ENCODE results near the gene HEPN1. TPM values are rescaled to one million over a fixed set of nuclear protein-coding genes. Genes with fewer than 3 reads are reported as not detected.

Gene HEPN1
- total and polyA plus RNA-seq, 2 of the 8 experiments (the other 6 are each of a cell fraction or from before 2014, with no cell fraction given), result not detected

- no peaks in the 10 kb centered on the region for H3K79me2 ChIP-seq (ENCODE audit: control insufficient read depth in 1 of 2, insufficient read depth in 2 of 2, low read length in 2 of 2)
- H3K27me3 ChIP-seq (replicated peaks in 1 of 4; ENCODE audit: control insufficient read depth in 3 of 4, extremely low read depth in 1 of 4, insufficient read depth in 3 of 4, low read length in 3 of 4), result 0 out of 7 replicates have a peak, but pooled peaks cover 0 to 3% (median 0%) of the 10 kb centered on the region in 4 experiments
- no peak overlapping the region for H4K8ac ChIP-seq (ENCODE audit: extremely low read depth, insufficient read depth, low read length)
- no peak overlapping the region for H2BK120ac ChIP-seq (replicated peaks; ENCODE audit: low read depth, low read length)
- 0 out of 2 replicates have a peak, but pooled peaks have one; percentile 29 for TF ChIP-seq SP1 (IDR thresholded peaks at IDR 0.05; ENCODE audit: low read depth, low read length)
- no peak for TF ChIP-seq CREB1 (IDR thresholded peaks at IDR 0.05)
- DNase-seq (ENCODE audit: low read depth in 1 of 2, low spot score in 2 of 2) (no peak), FAIRE-seq (no peak)
- H3K36me3 ChIP-seq (ENCODE audit: control insufficient read depth in 2 of 4, insufficient read depth in 4 of 4, low read length in 3 of 4), result no peaks in the 10 kb centered on the region
- H3K27ac ChIP-seq (ENCODE audit: low read depth, low read length), result no peak overlapping the region
- no peak overlapping the region for H2BK12ac ChIP-seq (ENCODE audit: low read depth, low read length)
- H3K4me3 ChIP-seq (ENCODE audit: extremely low read depth in 1 of 4, insufficient read depth in 2 of 4, low read depth in 3 of 4, low read length in 4 of 4), result no peak overlapping the region
- no peak overlapping the region for H2BK5ac ChIP-seq (ENCODE audit: low read depth, low read length)
- H2BK20ac ChIP-seq (ENCODE audit: low read length), result no peak overlapping the region
- no peak overlapping the region for H3K4me2 ChIP-seq (ENCODE audit: insufficient read depth in 1 of 2, low read depth in 2 of 2, low read length in 2 of 2)
- peaks cover under 1% of the 10 kb centered on the region; the same call in 1 of the 2 replicates for H3K23me2 ChIP-seq (ENCODE audit: low read depth, low read length)
- H4K20me1 ChIP-seq (replicated peaks in 1 of 2; ENCODE audit: control insufficient read depth in 1 of 2, insufficient read depth in 2 of 2, low read length in 2 of 2), result no peaks in the 10 kb centered on the region
- no peaks in the 10 kb centered on the region for H3K9me3 ChIP-seq (ENCODE audit: insufficient read depth in 2 of 2, low read depth in 1 of 2, low read length in 1 of 2)
- WGBS, 2 experiments (ENCODE audit: extremely low coverage in 1 of 2, insufficient coverage in 1 of 2, insufficient read length in 1 of 2, insufficient replicate concordance in 2 of 2, low coverage in 1 of 2, low lambda C conversion rate in 2 of 2, missing lambda C conversion rate in 1 of 2), result 54% methylated on average over 6 of the region's 6 CpGs; no CpG with 5 or more reads in 1 of the 2 experiments
- no peak overlapping the region for H3K56ac ChIP-seq (replicated peaks; ENCODE audit: insufficient read length, low read depth, low read length)
- no peak overlapping the region for H3K14ac ChIP-seq (ENCODE audit: insufficient read length)
- ChIA-PET CTCF (ENCODE audit: partially characterized antibody) (interaction anchor here (0.7 to 2.4 kb wide), 2 partner anchors 10 to 272 kb away, joined by 3 to 16 read pairs; partner anchors contain the start of genes HEPACAM, SIAE and SPA17), POLR2A (ENCODE audit: partially characterized antibody) (no interaction called here)
- no peak overlapping the region for H3K9ac ChIP-seq (replicated peaks in 1 of 4; ENCODE audit: extremely low read depth in 1 of 4, low read depth in 3 of 4, low read length in 3 of 4)
- H3K4me1 ChIP-seq (replicated peaks in 1 of 4; ENCODE audit: control insufficient read depth in 3 of 4, insufficient read depth in 4 of 4, low read length in 3 of 4), result no peaks in the 10 kb centered on the region
- no peak overlapping the region for H3K18ac ChIP-seq (ENCODE audit: extremely low read depth, low read length)
- no peak overlapping the region for H2AFZ ChIP-seq (ENCODE audit: low read length)
- H4K5ac ChIP-seq (ENCODE audit: insufficient read length, low read depth, low read length), result no peak overlapping the region
- no peaks in the 10 kb centered on the region for H3K79me1 ChIP-seq (ENCODE audit: low read depth, low read length)
- H3K4ac ChIP-seq (replicated peaks; ENCODE audit: insufficient read length, low read depth, low read length), result no peak overlapping the region
- H2BK15ac ChIP-seq (ENCODE audit: low read length), result no peak overlapping the region
- H2AK5ac ChIP-seq (ENCODE audit: low read depth, low read length), result no peak overlapping the region
- H3K23ac ChIP-seq (ENCODE audit: insufficient read length), result no peak overlapping the region
- no peak overlapping the region for H4K91ac ChIP-seq (replicated peaks; ENCODE audit: insufficient read length, low read length)
Measured at GRCh38 chr11:124945826-124946225, 26.8 kb downstream of the HEPN1 start.
